Suprapubic skin (tissue), 4 donors: ENCODE measurements around the gene MOB3A. TPM values are rescaled to one million over a fixed set of nuclear protein-coding genes. Genes with fewer than 3 reads are reported as not detected.
"Not testable (repeated sequence)": the region's sequence is repeated elsewhere in the genome, so short reads cannot be mapped to it uniquely, and the experiment has no call there.

Source experiments
- DNase-seq, 2 donors: peaks; one replicate each; pipeline ENCODE4 v3.0.0-alpha.2; 2019; ENCODE audit warnings: low spot score in 2 of 2
- H3K27ac ChIP-seq: fragments of 200-600 bp; sonication (generic); one replicate; pipeline ENCODE4 v1.5.1; 2019
- H3K27me3 ChIP-seq: fragments of 200-600 bp; sonication (generic); one replicate; pipeline ENCODE4 v1.5.1; 2019
- H3K36me3 ChIP-seq: fragments of 200-600 bp; sonication (generic); one replicate; pipeline ENCODE4 v1.5.1; 2019
- H3K4me1 ChIP-seq: fragments of 200-600 bp; sonication (generic); one replicate; pipeline ENCODE4 v1.5.1; 2019
- H3K4me3 ChIP-seq: fragments of 200-600 bp; sonication (generic); one replicate; pipeline ENCODE4 v1.5.1; 2019; ENCODE audit warnings: mild to moderate bottlenecking
- H3K9me3 ChIP-seq: fragments of 200-600 bp; sonication (generic); one replicate; pipeline ENCODE4 v1.5.1; 2019
- EP300 ChIP-seq: sonication (generic); formaldehyde crosslinking; IDR thresholded peaks from one replicate; pipeline ENCODE4 v1.6.1; 2017; ENCODE audit warnings: antibody characterized with exemption
- POLR2A ChIP-seq, 2 donors: fragments of 450-650 bp; IDR thresholded peaks; one replicate each; pipeline ENCODE4 v1.6.1; 2017; ENCODE audit warnings: antibody characterized with exemption in 2 of 2, mild to moderate bottlenecking in 2 of 2, moderate library complexity in 2 of 2
- POLR2AphosphoS5 ChIP-seq, 3 donors: sonication (generic); formaldehyde crosslinking; IDR thresholded peaks; one replicate each; pipeline ENCODE4 v1.6.1; 2017; ENCODE audit warnings: antibody characterized with exemption in 3 of 3
- WGBS: methylation state at CpG from one replicate; pipeline ENCODE4 v1.1.5; 2018; 5-methylcytosine and 5-hydroxymethylcytosine counted together
- total RNA-seq, 4 donors: library from RNA; depleted of rRNA; stranded (reverse); fragments of >200 nt; gene quantifications; one replicate each; pipeline ENCODE4 v1.1.0, GENCODE V29; 2016
- TF ChIP-seq, protein P1 (sequence below), 2 donors: fragments of 200-600 bp in 1 of 2; fragments of 450-650 bp in 1 of 2; sonication (generic) in 1 of 2; IDR thresholded peaks; one replicate each; pipeline ENCODE4 v1.5.1; 2016 to 2019; ENCODE audit warnings: antibody characterized with exemption in 2 of 2, mild to moderate bottlenecking in 1 of 2, moderate library complexity in 1 of 2

The MOB3A gene
- total RNA-seq, 4 donors from 2014 or later = 23.7 to 29.4 (median 28.1) TPM

GRCh38 chr19:2132731-2133490, 36.8 kb upstream of the MOB3A start:
- TF ChIP-seq, protein P1, sequence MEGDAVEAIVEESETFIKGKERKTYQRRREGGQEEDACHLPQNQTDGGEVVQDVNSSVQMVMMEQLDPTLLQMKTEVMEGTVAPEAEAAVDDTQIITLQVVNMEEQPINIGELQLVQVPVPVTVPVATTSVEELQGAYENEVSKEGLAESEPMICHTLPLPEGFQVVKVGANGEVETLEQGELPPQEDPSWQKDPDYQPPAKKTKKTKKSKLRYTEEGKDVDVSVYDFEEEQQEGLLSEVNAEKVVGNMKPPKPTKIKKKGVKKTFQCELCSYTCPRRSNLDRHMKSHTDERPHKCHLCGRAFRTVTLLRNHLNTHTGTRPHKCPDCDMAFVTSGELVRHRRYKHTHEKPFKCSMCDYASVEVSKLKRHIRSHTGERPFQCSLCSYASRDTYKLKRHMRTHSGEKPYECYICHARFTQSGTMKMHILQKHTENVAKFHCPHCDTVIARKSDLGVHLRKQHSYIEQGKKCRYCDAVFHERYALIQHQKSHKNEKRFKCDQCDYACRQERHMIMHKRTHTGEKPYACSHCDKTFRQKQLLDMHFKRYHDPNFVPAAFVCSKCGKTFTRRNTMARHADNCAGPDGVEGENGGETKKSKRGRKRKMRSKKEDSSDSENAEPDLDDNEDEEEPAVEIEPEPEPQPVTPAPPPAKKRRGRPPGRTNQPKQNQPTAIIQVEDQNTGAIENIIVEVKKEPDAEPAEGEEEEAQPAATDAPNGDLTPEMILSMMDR (IDR thresholded peaks at IDR 0.05) = no peak
- TF ChIP-seq POLR2AphosphoS5 (IDR thresholded peaks at IDR 0.05) (no peak), EP300 (no peak), POLR2A (IDR thresholded peaks at IDR 0.05) (no peak)
- H3K4me3 ChIP-seq = no peak overlapping the region
- peaks cover 81% of the 10 kb centered on the region for H3K36me3 ChIP-seq
- no peaks in the 10 kb centered on the region for H3K4me1 ChIP-seq
- H3K27ac ChIP-seq = no peak overlapping the region
- no peaks in the 10 kb centered on the region for H3K9me3 ChIP-seq
- H3K27me3 ChIP-seq = no peaks in the 10 kb centered on the region
- 77% methylated on average over 12 of the region's 19 CpGs for WGBS
- no peak for DNase-seq

- H3K4me3 ChIP-seq = no peak overlapping the region
- H3K9me3 ChIP-seq = no peaks in the 10 kb centered on the region
- H3K27ac ChIP-seq = no peak overlapping the region
- DNase-seq = no peak
- 94% methylated on average over 10 of the region's 14 CpGs for WGBS
- no peak for TF ChIP-seq EP300
- no peak for TF ChIP-seq POLR2AphosphoS5 (IDR thresholded peaks at IDR 0.05)
- TF ChIP-seq POLR2A (IDR thresholded peaks at IDR 0.05) = no peak
- TF ChIP-seq, protein P1 (IDR thresholded peaks at IDR 0.05) = no peak
- H3K36me3 ChIP-seq = peaks cover 81% of the 10 kb centered on the region
- H3K4me1 ChIP-seq = no peaks in the 10 kb centered on the region
- no peaks in the 10 kb centered on the region for H3K27me3 ChIP-seq
Measured at GRCh38 chr19:2132191-2132590, 36.1 kb upstream of the MOB3A start.

DNA sequence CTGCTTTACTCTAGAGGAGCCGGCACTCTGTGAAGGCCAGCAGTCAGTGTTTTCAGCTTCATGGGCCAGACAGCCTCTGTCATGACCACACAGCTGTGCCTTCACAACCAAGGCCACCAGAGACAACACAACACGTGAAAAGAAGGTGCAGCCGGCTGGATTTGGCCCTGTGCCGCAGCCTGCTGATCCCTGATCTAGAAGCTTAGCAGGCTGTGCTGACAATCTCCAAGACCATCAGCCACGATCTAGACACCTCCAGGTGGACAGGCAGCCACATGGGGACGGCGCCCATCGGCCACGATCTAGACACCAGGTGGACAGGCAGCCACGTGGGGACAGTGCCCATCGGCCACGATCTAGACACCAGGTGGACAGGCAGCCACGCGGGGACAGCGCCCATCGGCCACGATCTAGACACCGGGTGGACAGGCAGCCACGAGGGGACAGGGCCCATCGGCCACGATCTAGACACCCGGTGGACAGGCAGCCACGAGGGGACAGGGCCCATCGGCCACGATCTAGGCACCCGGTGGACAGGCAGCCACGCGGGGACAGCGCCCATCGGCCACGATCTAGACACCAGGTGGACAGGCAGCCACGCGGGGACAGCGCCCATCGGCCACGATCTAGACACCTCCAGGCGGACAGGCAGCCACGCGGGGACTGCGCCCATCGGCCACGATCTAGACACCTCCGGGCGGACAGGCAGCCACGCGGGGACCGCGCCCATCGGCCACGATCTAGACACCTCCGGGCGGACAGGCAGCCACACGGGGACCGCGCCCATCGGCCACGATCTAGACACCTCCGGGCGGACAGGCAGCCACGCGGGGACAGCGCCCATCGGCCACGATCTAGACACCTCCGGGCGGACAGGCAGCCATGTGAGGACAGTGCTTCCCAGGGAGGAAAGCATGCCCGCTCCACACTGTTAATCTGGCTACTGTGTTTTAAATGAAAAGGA, 35.2 kb upstream of the MOB3A start:
- not testable (repeated sequence) for H3K4me3 ChIP-seq, H3K27ac ChIP-seq, H3K4me1 ChIP-seq, H3K27me3 ChIP-seq, DNase-seq, H3K9me3 ChIP-seq
- peaks cover 79% of the 10 kb centered on the region for H3K36me3 ChIP-seq
- 92% methylated on average over 5 of the region's 67 CpGs for WGBS

GRCh38 chr19:2129892-2130770, 34.0 kb upstream of the MOB3A start:
- H3K4me1 ChIP-seq = no peaks in the 10 kb centered on the region
- TF ChIP-seq EP300 (no peak), POLR2AphosphoS5 (IDR thresholded peaks at IDR 0.05) (no peak), POLR2A (IDR thresholded peaks at IDR 0.05) (no peak)
- TF ChIP-seq, protein P1 (IDR thresholded peaks at IDR 0.05) = no peak
- no peak overlapping the region for H3K4me3 ChIP-seq
- H3K27ac ChIP-seq = no peak overlapping the region
- no peaks in the 10 kb centered on the region for H3K27me3 ChIP-seq
- no peaks in the 10 kb centered on the region for H3K9me3 ChIP-seq
- no peak for DNase-seq
- H3K36me3 ChIP-seq = peaks cover 79% of the 10 kb centered on the region
- WGBS = 95% methylated on average over 20 of the region's 28 CpGs

GRCh38 chr19:2129486-2129885, 33.4 kb upstream of the MOB3A start:
- H3K27me3 ChIP-seq = no peaks in the 10 kb centered on the region
- 97% methylated on average over 6 of the region's 11 CpGs for WGBS
- TF ChIP-seq EP300 (no peak), POLR2AphosphoS5 (IDR thresholded peaks at IDR 0.05) (no peak), POLR2A (IDR thresholded peaks at IDR 0.05) (no peak)
- TF ChIP-seq, protein P1 (IDR thresholded peaks at IDR 0.05) = no peak
- H3K4me3 ChIP-seq = no peak overlapping the region
- no peaks in the 10 kb centered on the region for H3K9me3 ChIP-seq
- no peaks in the 10 kb centered on the region for H3K4me1 ChIP-seq
- no peak overlapping the region for H3K27ac ChIP-seq
- peaks cover 81% of the 10 kb centered on the region for H3K36me3 ChIP-seq
- DNase-seq = no peak
